Left lung (tissue), 10 donors: ENCODE results near the gene DNAH2. TPM values are rescaled to one million over a fixed set of nuclear protein-coding genes. Genes with fewer than 3 reads are reported as not detected.

Source experiments
- ATAC-seq: fragments of 200-7000 bp; cut with Tn5 transposase; one replicate; pipeline ENCODE4 v1.9.1; 2020; ENCODE audit warnings: moderate library complexity
- DNase-seq, 4 donors: peaks; one replicate each; pipeline ENCODE4 v3.0.0-alpha.2; 2013 to 2020
- H3K27ac ChIP-seq, 2 donors: fragments of 200-600 bp; sonication (generic) in 1 of 2; one replicate each; pipeline versions ENCODE4 v1.5.0 to v1.8.0; 2020 to 2021
- H3K27me3 ChIP-seq, 2 donors: fragments of 200-600 bp; sonication (generic) in 1 of 2; one replicate each; pipeline versions ENCODE4 v1.5.0 to v1.8.0; 2020 to 2021
- H3K36me3 ChIP-seq, 2 donors: fragments of 200-600 bp; sonication (generic) in 1 of 2; one replicate each; pipeline versions ENCODE4 v1.5.0 to v1.8.0; 2020 to 2021
- H3K4me1 ChIP-seq, 2 donors: fragments of 200-600 bp; one replicate each; pipeline ENCODE4 v1.8.0; 2021
- H3K4me3 ChIP-seq, 2 donors: fragments of 200-600 bp; sonication (generic) in 1 of 2; one replicate each; pipeline versions ENCODE4 v1.5.0 to v1.8.0; 2020 to 2021; ENCODE audit warnings: mild to moderate bottlenecking in 1 of 2
- H3K9me3 ChIP-seq, 2 donors: fragments of 200-600 bp; sonication (generic) in 1 of 2; one replicate each; pipeline versions ENCODE4 v1.5.0 to v1.8.0; 2020 to 2021
- intact Hi-C, 2 donors: fragments of 100-400 bp; cut with DNase I; formaldehyde crosslinking; loops; one replicate each; pipeline versions ENCODE4 v1.11.2 to v1.14.2; 2022
- polyA plus RNA-seq, 6 donors: library from polyadenylated mRNA; unstranded; fragments of 120-200 nt; gene quantifications; one replicate each; pipeline ENCODE4 v1.2.1, GENCODE V29; 2013; ENCODE audit not compliant: insufficient read length in 6 of 6
- total RNA-seq, 2 donors: library from RNA; stranded (reverse); fragmentation: NEBNext Ultra II Directional; extraction: Animal tissue kit (Norgen Biotek cat#: 25700); gene quantifications; one replicate each; pipeline ENCODE4 v1.2.1, GENCODE V29; 2021
- TF ChIP-seq, protein P1 (sequence below), 2 donors: fragments of 200-600 bp; sonication (generic) in 1 of 2; IDR thresholded peaks; one replicate each; pipeline versions ENCODE4 v1.5.0 to v1.8.0; 2021; ENCODE audit warnings: antibody characterized with exemption in 2 of 2
- donor health status: DM: no; HTN: yes; CAD: no.
- donor health status: DM: no; HTN: no; CAD: no.

The DNAH2 gene
- total and polyA plus RNA-seq, 8 donors, result 0.67 to 4.5 (median 2.6) TPM

DNA sequence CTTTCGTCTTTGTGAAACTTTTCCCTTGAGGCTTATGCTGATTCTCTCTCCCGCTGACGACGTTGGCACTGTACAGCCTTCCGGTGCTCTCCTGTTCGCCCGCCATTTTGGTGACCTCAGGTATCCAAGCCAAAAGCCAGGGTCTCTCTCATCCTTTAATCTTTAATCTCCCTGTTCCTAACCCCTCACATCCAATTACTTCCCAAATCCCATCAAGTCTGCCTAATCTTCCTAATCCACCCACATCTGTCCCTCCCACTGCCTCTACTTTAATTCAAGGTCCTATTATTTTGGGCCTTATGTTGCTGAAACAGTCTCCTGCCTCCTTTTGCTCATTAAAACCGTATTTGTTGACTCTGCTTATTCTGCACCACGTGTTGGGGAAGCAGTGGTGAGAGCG, 22.0 kb upstream of the DNAH2 start:
- Histone ChIP-seq H3K27me3 (no peaks in the 10 kb centered on the region), H3K9me3 (no peaks in the 10 kb centered on the region), H3K27ac (no peak overlapping the region), H3K36me3 (peaks cover 0 to 58% of the 10 kb centered on the region in 2 donors), H3K4me3 (no peak overlapping the region), H3K4me1 (no peaks in the 10 kb centered on the region)
- ATAC-seq (no peak), DNase-seq (no peak)
- TF ChIP-seq, protein P1, sequence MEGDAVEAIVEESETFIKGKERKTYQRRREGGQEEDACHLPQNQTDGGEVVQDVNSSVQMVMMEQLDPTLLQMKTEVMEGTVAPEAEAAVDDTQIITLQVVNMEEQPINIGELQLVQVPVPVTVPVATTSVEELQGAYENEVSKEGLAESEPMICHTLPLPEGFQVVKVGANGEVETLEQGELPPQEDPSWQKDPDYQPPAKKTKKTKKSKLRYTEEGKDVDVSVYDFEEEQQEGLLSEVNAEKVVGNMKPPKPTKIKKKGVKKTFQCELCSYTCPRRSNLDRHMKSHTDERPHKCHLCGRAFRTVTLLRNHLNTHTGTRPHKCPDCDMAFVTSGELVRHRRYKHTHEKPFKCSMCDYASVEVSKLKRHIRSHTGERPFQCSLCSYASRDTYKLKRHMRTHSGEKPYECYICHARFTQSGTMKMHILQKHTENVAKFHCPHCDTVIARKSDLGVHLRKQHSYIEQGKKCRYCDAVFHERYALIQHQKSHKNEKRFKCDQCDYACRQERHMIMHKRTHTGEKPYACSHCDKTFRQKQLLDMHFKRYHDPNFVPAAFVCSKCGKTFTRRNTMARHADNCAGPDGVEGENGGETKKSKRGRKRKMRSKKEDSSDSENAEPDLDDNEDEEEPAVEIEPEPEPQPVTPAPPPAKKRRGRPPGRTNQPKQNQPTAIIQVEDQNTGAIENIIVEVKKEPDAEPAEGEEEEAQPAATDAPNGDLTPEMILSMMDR (IDR thresholded peaks at IDR 0.05), result no peak
- intact Hi-C loops, result no loop called here

DNA sequence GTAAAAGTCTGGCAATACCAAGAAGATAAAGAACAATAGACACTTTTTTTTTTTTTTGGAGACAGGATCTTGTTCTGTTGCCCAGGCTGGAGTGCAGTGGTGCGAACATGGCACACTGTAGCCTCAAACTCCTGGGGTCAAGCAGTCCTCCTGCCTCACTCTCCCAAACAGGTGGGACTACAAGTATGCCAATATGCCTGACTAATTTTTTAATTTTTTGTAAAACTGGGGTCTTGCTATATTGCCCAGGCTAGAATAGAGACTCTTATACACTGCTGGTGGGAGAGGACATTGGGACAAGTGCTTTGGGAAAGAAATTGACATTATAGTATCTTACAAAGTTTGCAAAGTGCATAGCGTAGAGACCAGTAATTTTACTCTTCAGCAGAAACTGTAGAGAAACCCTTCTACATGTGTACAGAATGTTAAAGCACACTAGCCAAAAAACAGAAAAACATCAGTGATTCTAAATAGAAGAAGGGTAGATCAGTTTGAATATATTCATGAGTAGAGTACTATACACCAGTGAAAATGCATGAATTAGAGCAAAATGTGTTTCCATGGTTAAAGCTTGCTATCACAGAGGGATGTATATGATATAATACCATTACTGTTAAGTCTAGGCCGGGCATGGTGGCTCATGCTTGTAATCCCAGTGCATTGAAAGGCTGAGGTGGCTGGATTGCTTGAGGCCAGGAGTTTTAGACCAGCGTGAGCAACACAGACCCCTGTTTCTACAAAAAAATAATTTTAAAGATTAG, 19.5 kb upstream of the DNAH2 start:
- Histone ChIP-seq H3K36me3 (peaks cover 0 to 67% of the 10 kb centered on the region in 2 donors), H3K4me3 (no peak overlapping the region), H3K9me3 (no peaks in the 10 kb centered on the region), H3K27ac (no peak overlapping the region), H3K27me3 (peaks cover 0 to 5% of the 10 kb centered on the region in 2 donors), H3K4me1 (no peaks in the 10 kb centered on the region)
- intact Hi-C loops, result no loop called here
- peak in 1 of 4 donors; percentile 2 for DNase-seq
- TF ChIP-seq, protein P1 (IDR thresholded peaks at IDR 0.05), result no peak
- no peak for ATAC-seq

DNA sequence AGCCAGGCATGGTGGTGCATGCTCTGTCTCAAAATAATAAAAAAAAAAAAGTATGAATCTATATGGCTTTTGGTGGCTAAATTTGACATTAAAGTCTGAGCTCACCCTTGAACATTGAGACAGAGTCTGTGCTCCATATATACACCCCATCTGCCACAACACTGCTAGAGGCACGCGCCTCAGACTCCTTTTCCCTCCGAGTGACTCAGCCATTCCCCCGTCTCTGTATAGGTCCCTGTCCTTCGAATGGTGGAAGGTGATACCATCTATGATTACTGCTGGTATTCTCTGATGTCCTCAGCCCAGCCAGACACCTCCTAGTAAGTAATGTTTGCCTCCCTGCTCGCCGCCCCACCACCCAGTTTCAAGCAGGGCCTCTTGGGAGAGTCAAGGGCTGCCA, 17.0 kb upstream of the DNAH2 start:
- ATAC-seq, result no peak

DNA sequence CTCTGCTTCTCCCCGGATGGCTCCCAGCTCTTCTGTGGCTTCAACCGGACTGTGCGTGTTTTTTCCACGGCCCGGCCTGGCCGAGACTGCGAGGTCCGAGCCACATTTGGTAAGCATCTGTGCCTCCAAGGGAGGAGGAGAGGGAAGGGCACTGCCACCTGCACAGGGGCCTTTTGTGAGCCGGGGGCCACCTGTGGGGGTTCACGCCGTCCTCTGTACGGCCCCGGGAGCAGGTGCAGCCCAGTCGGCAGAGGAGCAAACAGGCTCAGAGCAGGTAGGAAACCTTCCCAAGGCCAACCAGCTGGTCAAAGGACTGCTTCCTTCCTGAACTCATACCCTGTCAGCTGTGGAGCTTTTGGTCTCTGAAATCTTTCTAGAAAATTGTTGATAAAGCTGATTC, 15.9 kb upstream of the DNAH2 start:
- H3K27me3 ChIP-seq, result peaks cover 19 to 38% of the 10 kb centered on the region in 2 donors
- peaks cover 0 to 40% of the 10 kb centered on the region in 2 donors for H3K36me3 ChIP-seq
- H3K4me3 ChIP-seq, result no peak overlapping the region
- H3K9me3 ChIP-seq, result no peaks in the 10 kb centered on the region
- DNase-seq (no peak), ATAC-seq (no peak)
- peaks cover 5 to 13% of the 10 kb centered on the region in 2 donors for H3K4me1 ChIP-seq
- TF ChIP-seq, protein P1 (IDR thresholded peaks at IDR 0.05), result no peak
- intact Hi-C loops, result no loop called here
- H3K27ac ChIP-seq, result no peak overlapping the region

More for the DNA sequence above, 17.0 kb upstream of the DNAH2 start:
- Histone ChIP-seq H3K27ac (no peak overlapping the region), H3K9me3 (no peaks in the 10 kb centered on the region), H3K4me1 (peaks cover 5 to 13% of the 10 kb centered on the region in 2 donors), H3K27me3 (peaks cover 10 to 26% of the 10 kb centered on the region in 2 donors), H3K36me3 (peaks cover 0 to 47% of the 10 kb centered on the region in 2 donors), H3K4me3 (no peak overlapping the region)
- no peak for DNase-seq
- TF ChIP-seq, protein P1 (IDR thresholded peaks at IDR 0.05), result no peak
- intact Hi-C loops, result no loop called here

DNA sequence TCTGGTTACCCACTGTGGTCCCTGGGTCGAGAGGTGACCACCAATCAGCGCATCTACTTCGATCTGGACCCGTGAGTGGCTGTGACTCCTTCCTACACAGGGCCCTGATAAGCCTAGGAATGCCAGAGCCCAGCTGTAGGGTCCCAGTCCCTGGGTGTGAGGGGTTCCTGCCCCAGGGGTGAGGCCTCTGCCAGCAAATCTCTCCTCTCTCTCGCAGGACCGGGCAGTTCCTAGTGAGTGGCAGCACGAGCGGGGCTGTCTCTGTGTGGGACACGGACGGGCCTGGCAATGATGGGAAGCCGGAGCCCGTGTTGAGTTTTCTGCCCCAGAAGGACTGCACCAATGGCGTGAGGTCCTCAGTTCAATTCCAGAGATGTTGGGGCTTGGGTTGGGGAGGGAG, 14.8 kb upstream of the DNAH2 start:
- Histone ChIP-seq H3K36me3 (peaks cover 0 to 36% of the 10 kb centered on the region in 2 donors), H3K9me3 (no peaks in the 10 kb centered on the region), H3K27me3 (peaks cover 19 to 49% of the 10 kb centered on the region in 2 donors), H3K4me1 (peaks cover 5 to 13% of the 10 kb centered on the region in 2 donors), H3K4me3 (no peak overlapping the region), H3K27ac (no peak overlapping the region)
- TF ChIP-seq, protein P1 (IDR thresholded peaks at IDR 0.05), result no peak
- ATAC-seq, result no peak
- no peak for DNase-seq
- intact Hi-C loops, result no loop called here
